ENCODE measurements around the gene BMPR2.
"Not testable (repeated sequence)": the region's sequence is repeated elsewhere in the genome, so short reads cannot be mapped to it uniquely, and the experiment has no call there.

The BMPR2 gene

GRCh38 chr2:202375609-202376408 is at the start of gene BMPR2:
BMPR2 (plus strand) TSS chr2:202376327; CDS start chr2:202377475, 1,148 bp downstream.
- intact Hi-C loops (cut with DNase I), result loop anchor here (5.0 to 10.0 kb wide), 5 partner anchors 101 to 594 kb away; partner anchors contain the start of genes ALS2, CARF, FAM117B and WDR12
- peak; percentile 72 to 98 (median 82) for DNase-seq

- DNase-seq, result no peak
- intact Hi-C loops (cut with DNase I), result no loop called here
These were observed 48.3 kb upstream of the BMPR2 start for GRCh38 chr2:202327858-202328257.

DNA sequence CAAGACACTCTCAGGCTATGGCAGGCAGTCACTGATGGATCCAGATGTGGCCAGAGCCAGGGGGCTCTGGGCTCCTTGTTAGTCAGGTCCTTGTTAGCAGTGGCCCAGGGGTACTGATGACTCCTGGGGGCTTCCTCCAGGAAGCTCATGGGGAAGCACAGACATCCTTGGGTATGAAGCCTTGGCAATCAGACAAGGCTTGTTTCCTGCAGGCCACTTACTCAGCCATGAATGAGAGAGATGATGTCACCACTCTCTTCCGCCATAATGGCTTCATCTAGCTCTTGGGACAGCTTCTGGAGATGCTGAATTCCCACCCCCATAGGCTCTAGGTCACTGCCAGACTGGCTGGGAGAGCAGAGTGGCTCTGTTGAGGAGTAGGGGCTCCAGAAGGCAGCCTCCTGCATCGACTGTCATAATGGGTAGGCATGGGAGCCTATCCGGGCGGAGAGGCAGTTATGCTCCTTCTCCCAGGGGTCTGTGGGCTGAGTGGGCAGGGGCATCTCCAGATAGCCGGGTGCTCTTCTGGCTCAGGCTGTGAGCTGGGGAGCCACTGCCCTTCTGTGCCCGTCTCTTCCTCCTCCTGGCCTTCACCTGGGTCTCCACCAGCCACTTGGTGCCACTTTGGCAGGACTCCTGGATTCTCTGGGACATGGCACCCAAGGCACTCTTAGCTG is 40.2 kb upstream of the BMPR2 start:
- intact Hi-C loops (cut with DNase I), result no loop called here

GRCh38 chr2:202337151-202337550 is 39.0 kb upstream of the BMPR2 start:
- intact Hi-C loops (cut with DNase I), result no loop called here

More for the DNA sequence above, 40.2 kb upstream of the BMPR2 start:
- no peak for DNase-seq

GRCh38 chr2:202337706-202338346 is 38.3 kb upstream of the BMPR2 start:
- intact Hi-C loops (cut with DNase I), result no loop called here
- DNase-seq, result no peak

More at GRCh38 chr2:202337151-202337550, 39.0 kb upstream of the BMPR2 start:
- no peak for DNase-seq

GRCh38 chr2:202339071-202339870 is 36.9 kb upstream of the BMPR2 start:
- no peak for DNase-seq
- intact Hi-C loops (cut with DNase I), result no loop called here

GRCh38 chr2:202344178-202344577 is 31.9 kb upstream of the BMPR2 start:
- no peak for DNase-seq
- intact Hi-C loops (cut with DNase I), result no loop called here

GRCh38 chr2:202346180-202346579 is 29.9 kb upstream of the BMPR2 start:
- intact Hi-C loops (cut with DNase I), result no loop called here
- DNase-seq, result no peak

DNA sequence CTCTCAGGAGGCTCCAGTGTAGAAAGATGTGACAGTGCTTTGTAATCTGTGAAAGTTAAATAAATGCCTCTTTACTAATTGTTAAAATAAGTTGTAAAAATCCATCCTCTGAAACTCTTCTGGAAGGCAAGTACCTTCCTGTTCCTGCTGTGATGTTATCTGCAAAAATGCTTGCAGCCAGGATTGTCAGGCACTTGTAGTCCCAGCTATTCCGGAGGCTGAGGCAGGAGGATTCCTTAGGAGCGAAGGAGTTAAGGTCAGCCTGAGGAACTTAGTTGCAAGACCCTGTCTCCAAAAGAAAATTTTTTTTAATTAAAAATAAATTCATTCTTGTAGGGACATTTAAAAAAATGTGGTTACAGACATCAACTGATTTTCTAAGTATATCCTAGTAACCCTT is 22.7 kb upstream of the BMPR2 start:
- DNase-seq, result no peak
- intact Hi-C loops (cut with DNase I), result no loop called here

GRCh38 chr2:202355993-202356505 is 20.1 kb upstream of the BMPR2 start:
- no peak for DNase-seq
- intact Hi-C loops (cut with DNase I), result no loop called here

DNA sequence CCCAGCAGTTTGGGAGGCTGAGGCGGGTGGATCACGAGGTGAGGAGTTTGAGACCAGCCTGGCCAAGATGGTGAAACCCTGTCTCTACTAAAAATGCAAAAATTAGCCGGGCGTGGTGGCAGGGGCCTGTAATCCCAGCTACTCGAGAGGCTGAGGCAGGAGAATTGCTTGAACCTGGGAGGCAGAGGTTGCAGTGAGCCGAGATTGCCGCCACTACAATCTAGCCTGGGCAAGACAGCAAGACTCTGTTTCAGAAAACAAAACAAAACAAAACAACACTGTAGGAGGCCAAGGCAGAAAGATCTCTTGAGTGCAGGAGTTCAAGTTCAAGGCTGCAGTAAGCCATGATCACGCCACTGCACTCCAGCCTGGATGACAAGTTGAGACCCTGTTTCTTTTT is 17.2 kb upstream of the BMPR2 start:
- intact Hi-C loops (cut with DNase I); DNase-seq: not testable (repeated sequence)

GRCh38 chr2:202360646-202361045 is 15.5 kb upstream of the BMPR2 start:
- no peak for DNase-seq
- intact Hi-C loops (cut with DNase I), result no loop called here

GRCh38 chr2:202361108-202361507 is 15.0 kb upstream of the BMPR2 start:
- intact Hi-C loops (cut with DNase I), result no loop called here
- no peak for DNase-seq

GRCh38 chr2:202373490-202373889 is 2.6 kb upstream of the BMPR2 start:
- intact Hi-C loops (cut with DNase I), result loop anchor here (10.0 kb wide), 2 partner anchors 99 to 261 kb away; partner anchors contain the start of gene FAM117B
- DNase-seq, result no peak

- intact Hi-C loops (cut with DNase I), result loop anchor here (10.0 kb wide), 2 partner anchors 100 to 260 kb away; partner anchors contain the start of gene FAM117B
- DNase-seq, result not testable (repeated sequence)
These were observed 1.7 kb upstream of the BMPR2 start for GRCh38 chr2:202374383-202374782.

DNA sequence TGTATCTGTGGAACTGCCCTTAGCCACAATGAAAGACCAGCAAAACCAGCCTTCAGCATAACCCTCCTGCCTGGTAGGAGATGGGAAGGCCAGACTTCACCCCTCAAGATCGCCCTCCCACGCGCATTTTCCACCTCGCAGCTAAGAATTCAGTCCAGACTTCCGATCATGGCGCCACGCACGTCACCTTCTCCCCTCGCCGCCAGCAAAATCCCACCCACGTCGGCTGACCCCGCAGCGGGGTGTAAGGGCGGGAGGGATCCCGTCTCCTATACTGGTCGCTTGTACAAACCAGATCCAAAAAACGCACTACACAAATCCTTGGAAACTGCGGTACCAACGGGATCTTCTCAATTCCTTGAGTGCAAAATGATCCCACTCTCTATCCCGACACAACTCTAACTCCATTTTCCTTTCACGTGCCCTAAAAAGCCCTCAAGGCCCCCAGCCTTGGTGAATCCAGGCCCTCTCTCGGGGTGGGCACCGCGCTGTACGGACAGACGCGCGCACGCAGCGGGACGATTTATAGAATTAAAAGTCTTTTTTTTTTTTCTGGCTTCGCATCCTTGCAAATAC is 1.0 kb upstream of the BMPR2 start:
- intact Hi-C loops (cut with DNase I), result loop anchor here (5.0 to 10.0 kb wide), 5 partner anchors 100 to 593 kb away; partner anchors contain the start of genes ALS2, CARF, FAM117B and WDR12
- DNase-seq, result peak; percentile 36 to 87 (median 47)

GRCh38 chr2:202376460-202377206 is 506 bp downstream of the BMPR2 start:
- peak in 8 of 10 donors; percentile 19 to 87 (median 35) for DNase-seq
- intact Hi-C loops (cut with DNase I), result loop anchor here (5.0 to 10.0 kb wide), 5 partner anchors 102 to 594 kb away; partner anchors contain the start of genes ALS2, CARF, FAM117B and WDR12

- intact Hi-C loops (cut with DNase I), result loop anchor here (5.0 to 10.0 kb wide), 5 partner anchors 102 to 595 kb away; partner anchors contain the start of genes ALS2, CARF, FAM117B and WDR12
- peak; percentile 25 to 90 (median 44) for DNase-seq
These were observed 1.2 kb downstream of the BMPR2 start for GRCh38 chr2:202377207-202377761.
